ENCODE results near the gene VWF.
"Not testable (repeated sequence)": the region's sequence is repeated elsewhere in the genome, so short reads cannot be mapped to it uniquely, and the experiment has no call there.

VWF gene

GRCh38 chr12:6143303-6143675, 18.8 kb upstream of the VWF start:
- DNase-seq: no peak

GRCh38 chr12:6142368-6143302, 18.2 kb upstream of the VWF start:
- not testable (repeated sequence) for DNase-seq

GRCh38 chr12:6141731-6142367, 17.4 kb upstream of the VWF start:
- not testable (repeated sequence) for DNase-seq

DNA sequence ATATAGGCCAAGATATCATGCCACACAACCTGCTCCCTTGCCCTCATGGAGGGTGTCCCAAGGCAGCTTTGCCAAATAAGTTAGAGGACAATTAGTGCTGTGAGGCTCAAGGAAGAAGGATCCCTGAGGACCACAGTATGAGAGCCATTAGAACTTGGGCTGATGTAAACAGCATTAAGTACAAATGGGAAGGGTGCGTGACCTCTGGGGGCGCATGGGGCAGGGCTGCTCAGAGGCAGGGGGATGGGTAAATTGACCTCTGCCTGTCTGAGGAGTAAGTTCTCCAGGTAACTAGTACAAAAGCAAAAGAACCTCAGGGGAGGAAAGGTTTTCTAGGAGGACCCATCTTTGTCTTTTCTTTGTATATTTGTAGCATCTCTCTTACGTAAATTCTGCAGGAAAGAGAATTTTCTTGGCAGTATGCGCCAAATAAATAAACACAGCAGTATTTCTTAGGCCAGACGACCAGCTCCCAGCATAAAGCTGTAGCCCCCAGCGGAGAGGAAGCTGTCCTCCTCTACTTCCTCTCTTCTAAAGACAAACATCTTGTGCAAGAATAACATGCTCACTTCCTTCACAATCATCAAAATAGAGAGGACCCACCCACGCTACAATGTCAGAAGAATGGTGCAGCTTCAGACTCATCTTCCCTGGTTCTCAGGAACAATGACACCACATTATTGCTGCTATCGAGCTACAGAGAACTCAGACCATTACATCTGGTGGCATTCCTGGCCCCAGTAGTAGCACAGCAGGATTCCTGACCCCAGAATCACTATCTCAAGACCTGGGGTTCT, 16.4 kb upstream of the VWF start:
- DNase-seq: no peak

GRCh38 chr12:6135071-6135470, 10.6 kb upstream of the VWF start:
- no peak for DNase-seq

DNA sequence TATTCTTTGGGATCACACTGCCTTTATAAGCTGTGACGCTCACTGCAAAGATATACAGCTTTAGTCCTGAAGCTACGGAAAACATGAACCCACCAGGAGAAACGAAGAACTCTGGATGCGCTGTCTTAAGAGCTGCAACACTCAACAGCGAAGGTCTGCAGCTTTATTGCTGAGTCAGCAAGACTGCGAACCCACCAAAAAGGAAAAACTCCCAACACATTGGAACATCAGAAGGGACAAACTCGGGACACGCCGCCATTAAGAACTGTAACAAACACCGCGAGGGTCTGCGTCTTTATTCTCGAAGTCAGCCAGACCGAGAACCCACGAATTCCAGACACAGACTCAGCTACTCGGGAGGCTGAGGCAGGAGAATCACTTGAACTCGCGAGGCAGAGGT, 9.2 kb upstream of the VWF start:
- no peak for DNase-seq

GRCh38 chr12:6132496-6132895, 8.0 kb upstream of the VWF start:
- DNase-seq: no peak

GRCh38 chr12:6125310-6125608, 789 bp upstream of the VWF start:
- no peak for DNase-seq

DNA sequence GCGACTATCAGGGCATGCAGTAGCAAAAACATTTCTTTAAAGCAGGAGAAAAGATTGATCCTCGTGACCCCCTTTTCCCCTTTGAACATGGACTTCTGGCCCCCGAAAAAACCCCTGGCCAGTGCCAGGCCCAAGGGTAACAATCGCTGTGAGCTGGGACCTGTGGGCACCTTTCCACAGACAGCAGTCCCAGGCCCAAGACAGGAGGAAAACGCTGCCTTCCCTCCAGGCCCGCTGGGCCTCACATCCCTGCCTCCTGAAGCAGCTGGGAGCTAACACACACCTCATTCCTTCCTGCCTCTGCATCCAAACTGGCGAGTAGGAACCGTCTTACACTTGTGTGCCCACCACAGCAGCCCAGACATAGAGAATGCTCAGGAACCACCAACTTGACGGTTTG, 1.2 kb downstream of the VWF start:
- DNase-seq: no peak

GRCh38 chr12:6122201-6122600, 2.3 kb downstream of the VWF start:
- no peak for DNase-seq

DNA sequence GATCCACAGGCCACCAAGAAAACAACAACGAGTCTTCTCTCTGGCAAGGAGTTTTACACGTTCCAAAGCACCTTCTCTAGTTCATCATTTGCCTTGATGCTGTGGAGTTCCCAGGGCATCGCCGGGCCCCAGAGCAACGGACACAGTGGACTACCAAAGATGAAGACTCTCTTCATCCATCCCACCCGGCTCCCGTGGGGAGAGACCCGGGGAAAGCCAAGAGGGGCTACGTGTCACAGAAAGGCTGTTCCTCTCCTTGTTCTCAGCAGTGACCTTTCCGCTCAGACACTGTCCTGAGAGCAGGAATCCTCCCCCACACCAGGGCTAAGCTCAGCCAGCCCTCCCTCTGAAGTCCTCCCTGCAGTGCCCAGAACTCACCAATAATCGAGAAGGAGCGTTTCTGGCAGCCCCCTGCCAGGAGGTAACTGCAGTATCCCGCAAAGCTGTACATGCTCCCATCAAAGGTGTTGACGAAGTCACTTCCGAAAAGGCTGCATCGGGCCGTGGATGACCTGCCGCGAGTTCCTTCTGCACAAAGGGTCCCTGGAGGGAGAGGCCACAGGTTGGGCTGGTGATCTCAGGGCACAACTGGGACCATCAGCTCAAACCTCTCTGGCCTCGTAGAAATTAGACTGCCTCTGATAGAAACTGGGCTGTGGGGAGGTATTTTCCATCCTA, 3.5 kb downstream of the VWF start:
- no peak for DNase-seq

DNA sequence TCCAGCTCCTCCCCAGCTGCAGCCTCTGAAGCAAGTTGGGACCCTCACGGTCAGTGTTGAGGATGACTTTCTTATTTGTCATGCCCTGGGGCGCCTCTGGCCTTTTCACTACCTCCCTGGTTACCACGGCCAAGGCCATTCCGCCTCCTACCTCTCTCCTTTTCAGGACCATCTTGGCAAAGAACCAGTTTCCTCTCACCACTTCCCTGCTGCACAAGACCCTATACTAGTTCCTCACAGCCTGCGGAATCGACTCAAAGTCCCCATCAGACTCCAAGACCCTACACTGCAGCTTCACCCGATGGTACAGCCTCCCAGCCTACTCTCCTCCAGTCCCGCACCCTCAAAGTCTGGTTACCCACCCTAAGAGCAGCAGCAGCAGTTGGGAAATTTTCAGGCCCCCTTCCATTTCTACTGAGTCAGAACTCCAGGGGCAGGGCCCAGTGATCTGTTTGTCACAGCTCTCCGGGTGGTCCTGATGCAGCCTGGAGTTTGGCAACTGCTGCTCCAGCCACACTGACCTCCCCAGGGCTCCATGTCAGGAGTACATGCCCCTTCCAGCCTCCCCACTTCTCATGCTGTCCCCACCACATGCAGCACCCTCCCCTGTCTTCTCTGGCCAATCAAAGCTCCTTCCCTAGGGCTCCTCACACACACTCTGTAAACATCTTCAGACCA, 5.4 kb downstream of the VWF start:
- no peak for DNase-seq

DNA sequence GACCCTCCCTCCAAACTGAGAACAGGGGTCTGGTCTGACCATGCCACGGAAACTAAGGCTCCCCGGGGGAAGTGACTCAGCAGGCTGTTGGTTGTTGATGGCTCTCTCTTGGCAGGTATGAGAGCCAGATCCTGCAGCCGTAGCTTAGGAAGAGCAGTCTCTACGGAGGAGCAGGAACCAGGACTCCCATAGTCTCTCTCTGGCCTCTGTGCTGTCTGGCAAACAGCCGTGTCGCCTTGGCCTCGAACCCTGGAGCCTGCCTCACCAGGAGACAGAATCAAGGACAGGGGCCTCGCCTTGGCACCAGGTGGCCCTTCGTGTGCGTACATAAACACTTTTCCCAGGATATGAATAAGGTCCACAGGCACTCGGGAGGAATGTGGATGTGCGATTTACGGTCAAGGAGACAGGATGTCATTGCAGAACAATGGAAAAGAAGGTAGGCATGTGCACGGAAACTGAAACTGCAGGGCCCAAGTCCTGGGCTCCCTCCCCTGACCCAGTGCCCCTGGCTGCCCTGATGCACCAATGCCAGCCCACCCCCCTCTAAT, 7.9 kb downstream of the VWF start:
- no peak for DNase-seq

DNA sequence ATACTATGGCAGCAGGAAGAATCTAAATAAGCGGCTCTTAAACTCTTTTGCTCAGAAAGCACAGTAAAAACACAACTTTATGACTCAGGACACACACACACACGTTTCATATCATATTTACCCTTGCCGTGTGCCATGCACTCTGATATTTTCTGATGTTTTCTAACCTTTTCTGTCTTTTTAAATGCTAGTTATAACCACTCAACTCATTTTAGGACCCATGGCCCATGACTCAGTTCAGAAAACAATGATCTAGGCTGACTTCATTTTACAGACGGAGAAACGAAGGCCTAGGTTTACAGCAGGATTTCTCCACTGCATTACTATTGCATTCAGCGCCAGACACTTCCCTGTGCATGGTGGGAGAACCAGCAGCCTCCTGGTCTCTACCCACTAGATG, 9.1 kb downstream of the VWF start:
- DNase-seq: no peak

DNA sequence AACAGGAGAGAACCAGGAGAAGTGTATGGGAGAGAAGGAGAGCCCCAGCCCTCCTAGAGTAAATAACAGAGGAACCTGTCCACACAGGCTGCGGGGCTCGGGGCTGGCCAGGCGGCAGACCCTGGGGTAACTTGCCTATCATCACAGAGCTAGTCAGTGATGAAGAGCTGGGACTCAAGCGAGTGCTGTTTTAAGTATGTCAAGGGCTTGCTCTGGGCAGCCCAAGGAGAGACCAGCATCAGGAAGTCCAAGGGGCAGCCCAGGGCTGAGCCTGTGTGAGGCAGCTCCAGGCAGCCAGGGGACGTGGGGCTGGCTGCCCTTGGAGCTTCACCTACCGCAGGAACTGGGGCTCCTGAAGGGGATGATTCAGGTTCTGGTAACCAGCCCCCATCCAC, 10.0 kb downstream of the VWF start:
- DNase-seq: no peak

- no peak for DNase-seq
These were observed 10.6 kb downstream of the VWF start for GRCh38 chr12:6113691-6114475.

GRCh38 chr12:6112004-6112403, 12.5 kb downstream of the VWF start:
- no peak for DNase-seq

DNA sequence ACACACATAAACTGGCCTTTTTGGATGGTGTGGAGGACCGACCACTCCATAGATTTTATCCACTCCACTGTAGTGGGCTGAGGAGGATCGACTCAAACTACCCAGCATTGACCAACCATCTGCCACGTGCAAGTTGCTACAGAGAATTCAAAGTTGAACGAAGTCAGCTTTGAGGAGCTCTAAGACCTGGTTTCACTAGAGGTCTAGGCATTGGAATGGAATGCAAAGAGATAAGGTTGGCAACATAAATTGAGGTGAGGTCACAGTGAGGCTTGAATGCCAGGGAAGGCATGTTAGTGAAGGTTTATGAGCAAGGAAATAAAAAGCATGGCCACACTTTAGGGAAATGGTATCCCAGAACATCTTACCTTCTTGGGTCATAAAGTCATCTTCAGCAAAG, 14.5 kb downstream of the VWF start:
- no peak for DNase-seq

- DNase-seq: no peak
These were observed 18.3 kb downstream of the VWF start for GRCh38 chr12:6106218-6106617.

DNA sequence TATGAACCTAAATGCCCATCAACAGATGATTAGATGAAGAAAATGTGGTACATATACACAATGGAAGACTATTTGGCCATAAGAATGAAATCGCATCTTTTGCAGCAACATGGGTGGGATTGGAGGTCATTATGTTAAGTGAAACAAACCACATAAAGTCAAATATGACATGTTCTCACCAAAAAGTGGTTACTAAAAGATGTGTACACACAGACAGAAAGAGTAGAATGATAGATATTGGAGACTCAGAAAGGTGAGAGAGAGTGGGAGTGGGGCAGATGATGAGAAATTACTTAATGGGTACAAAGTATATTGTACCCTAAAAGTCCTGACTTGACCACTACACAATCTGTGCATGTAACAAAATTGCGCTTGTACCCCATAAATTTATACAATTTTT, 19.6 kb downstream of the VWF start:
- no peak for DNase-seq

- no peak for DNase-seq
These were observed 20.4 kb downstream of the VWF start for GRCh38 chr12:6104027-6104426.

DNA sequence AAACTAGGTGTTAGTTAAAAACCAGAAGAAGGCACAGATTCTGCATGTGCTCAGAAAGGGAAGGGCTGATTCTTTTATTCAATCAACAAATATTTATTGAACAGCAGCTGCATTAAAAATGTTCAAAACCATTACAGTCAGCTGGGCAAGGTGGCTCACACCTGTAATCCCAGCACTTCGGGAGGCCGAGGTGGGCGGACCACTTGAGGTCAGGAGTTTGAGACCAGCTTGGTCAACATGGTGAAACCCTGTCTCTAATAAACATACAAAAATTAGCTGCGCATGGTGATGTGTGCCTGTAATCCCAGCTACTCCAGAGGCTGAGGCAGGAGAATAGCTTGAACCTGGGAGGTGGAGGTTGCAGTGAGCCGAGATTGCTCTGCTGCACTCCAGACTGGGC, 22.4 kb downstream of the VWF start:
- not testable (repeated sequence) for DNase-seq

Measured in amniotic stem cell (primary cell).